Activated naive CD4-positive, alpha-beta T cell treated with Interleukin-2 at 50 U/mL for 16 hours (primary cell): ENCODE results near the gene RPLP1.
A peak's percentile ranks its signal among the peaks of the same experiment; 100 is the strongest.

Source experiments
- DNase-seq: peaks from one replicate; pipeline ENCODE4 v3.0.0-alpha.2; 2020

The RPLP1 gene

GRCh38 chr15:69452692-69453521, at the start of gene RPLP1:
RPLP1 (plus strand) TSS chr15:69452818; CDS start chr15:69452949, 131 bp downstream.
- peak; percentile 95 for DNase-seq

DNA sequence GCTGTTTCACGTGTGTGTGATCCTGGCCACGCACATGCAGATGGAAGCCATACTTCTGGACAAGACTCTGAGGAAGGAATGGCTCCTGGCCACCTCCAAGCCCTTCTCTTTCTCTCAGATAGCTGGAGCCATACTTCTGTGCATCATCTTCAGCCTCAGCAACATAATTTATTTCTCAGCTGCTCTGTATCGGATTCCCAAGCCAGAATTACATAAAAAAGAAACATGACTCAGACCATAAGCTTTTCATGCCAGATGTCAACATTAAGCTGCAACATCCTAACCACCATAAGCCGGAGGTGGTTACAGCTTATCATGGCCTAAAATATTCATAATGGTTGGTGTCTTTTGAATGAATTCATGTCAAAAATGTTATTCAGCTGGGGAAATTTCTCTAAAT, 49.0 kb upstream of the RPLP1 start:
- no peak for DNase-seq

GRCh38 chr15:69405110-69405509, 47.5 kb upstream of the RPLP1 start:
- DNase-seq = no peak

GRCh38 chr15:69407719-69408400, 44.8 kb upstream of the RPLP1 start:
- no peak for DNase-seq

DNA sequence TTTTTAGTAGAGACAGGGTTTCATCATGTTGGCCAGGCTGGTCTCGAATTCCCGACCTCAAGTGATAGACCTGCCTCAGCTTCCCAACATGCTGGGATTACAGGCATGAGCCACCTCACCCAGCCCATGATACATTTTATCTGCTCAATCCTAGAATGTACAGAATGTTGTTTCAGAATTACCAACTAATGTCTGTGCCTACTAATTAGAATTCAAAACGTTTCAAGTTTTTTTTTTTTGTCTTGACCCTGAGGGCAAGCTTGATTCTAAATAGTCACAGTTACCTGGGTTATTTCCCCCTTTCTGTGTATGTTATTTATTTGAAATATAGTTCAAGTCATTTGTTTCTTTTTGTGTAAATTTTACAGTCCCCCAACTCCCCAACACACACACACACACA, 43.8 kb upstream of the RPLP1 start:
- DNase-seq = no peak

DNA sequence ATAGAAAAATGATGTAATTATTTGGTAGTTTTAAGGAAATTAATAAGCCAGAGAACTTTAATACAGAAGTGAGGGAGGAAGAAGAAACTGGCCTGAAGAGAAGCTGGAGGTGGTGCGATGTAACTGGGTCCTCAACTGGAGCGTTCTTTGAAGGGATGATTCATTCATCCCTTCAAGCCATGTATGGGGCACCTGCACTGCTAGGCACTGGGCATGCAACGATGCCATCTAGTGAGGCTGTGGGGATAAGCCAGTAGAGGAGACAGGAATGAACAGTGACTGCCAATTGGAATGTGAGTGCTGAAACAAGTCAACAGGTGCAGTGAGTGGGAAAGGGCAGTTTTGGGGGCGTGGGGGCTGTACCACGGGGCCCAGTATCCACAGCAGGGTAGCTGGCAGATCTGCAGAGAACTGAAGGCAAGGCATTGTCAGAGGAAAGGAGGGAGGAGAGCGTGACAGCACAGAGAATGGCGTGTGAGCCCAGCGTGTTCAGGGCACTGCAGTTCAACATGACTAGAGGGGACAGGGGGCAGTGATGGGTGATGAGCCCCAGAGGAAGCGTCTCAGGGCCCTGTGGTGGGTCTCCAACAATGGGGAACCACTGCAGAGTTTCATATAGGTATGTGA, 42.3 kb upstream of the RPLP1 start:
- DNase-seq = no peak

DNA sequence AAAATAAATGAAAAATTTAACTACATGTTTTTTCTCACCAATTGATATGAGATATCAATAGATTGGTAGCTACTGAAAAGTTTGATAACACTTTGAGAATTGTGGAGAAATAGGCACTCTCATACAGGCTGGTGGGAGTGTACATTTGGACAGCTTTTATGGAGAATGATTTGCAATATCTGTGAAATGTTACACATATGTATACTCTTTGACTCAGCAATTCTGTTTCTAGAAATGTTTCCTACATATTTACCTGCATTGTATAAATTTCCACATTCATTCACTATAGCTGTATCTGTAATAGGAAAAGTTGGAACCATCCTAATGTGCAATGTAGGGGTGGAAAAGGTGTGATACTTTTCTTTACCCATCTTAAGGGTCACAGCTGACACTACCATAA, 40.3 kb upstream of the RPLP1 start:
- DNase-seq = no peak

DNA sequence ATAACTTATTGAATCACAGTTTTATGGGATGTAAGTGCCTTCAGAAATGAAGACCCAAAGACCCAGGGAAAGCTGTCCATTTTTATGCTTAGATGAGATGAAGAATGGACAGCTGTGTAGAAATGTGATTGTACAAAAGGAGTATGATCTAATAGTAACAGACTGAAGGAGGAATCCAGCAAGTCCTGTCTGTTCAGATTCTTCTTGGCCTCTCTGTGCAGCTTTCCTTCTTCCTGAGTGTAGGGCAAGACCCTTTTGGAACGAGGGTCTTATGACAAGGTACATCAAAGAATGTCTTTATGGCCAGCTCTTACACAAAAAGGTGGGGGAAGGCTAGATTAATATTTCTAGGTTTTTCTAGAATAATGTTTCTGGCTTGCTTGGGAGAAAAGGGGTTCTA, 39.9 kb upstream of the RPLP1 start:
- DNase-seq = no peak

GRCh38 chr15:69413822-69414700, 38.6 kb upstream of the RPLP1 start, which contains the start of gene KIF23:
KIF23 (plus strand) TSS chr15:69414349; CDS start chr15:69414466, 117 bp downstream.
- peak; percentile 95 for DNase-seq

- DNase-seq = no peak
These were observed 37.9 kb upstream of the RPLP1 start for GRCh38 chr15:69414701-69415167.

- no peak for DNase-seq
These were observed 37.2 kb upstream of the RPLP1 start for GRCh38 chr15:69415381-69415780.

DNA sequence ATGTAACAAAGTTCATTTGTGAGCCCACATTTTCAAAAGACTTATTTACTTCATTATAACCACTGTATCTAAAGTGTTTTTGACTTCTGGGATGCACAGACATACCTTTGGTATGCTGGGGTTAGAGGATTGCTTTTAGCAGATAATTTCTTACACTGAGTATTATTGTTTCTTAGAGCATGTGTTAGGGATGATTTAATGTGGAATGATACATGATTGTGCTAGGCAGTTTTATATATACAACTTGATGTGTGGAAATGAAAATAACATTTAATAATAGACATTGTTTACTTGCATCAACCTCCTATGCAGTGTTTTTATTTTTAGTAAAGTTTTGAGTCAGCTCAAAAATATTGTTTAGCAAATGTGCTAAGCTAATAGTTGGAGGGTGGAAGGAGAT, 35.0 kb upstream of the RPLP1 start:
- DNase-seq = no peak

DNA sequence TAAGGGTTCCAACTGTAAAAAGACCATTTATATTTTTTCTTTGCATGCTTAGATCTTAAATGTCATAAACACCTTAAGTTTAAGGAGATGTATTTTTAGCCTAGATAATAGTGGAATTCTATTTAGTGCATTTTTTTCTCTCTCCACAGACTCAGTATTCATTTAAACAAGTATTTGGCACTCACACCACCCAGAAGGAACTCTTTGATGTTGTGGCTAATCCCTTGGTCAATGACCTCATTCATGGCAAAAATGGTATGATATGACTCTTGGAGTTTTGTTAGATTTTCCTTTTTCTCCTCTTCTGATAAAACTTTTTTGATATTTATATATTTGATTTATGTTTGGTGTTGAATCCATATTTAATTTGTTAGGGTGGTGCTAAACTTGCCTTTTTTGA, 31.1 kb upstream of the RPLP1 start:
- DNase-seq = no peak

DNA sequence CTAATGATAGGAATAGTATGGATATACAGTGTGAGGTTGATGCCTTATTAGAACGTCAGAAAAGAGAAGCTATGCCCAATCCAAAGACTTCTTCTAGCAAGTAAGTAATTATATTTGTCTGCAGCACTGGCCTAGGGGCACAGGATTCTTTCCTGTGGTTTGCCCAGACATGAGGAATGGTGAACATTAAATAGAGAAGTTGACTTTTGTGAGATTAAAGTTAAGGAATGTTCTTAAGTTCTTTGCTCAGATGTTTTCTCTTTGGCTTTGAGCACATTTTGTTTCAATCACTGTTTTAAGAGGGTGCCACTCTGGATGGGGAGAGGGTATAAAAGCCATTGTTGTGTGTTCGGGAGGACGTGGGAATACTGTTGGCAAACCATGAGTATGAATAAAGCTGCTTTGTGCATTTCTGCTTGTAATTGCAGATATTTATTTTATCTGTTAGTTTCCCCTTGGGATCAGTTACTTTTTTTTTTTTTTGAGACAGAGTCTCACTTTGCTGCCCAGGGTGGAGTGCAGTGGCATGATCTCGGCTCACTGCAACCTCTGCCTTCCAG, 30.2 kb upstream of the RPLP1 start:
- DNase-seq = no peak

GRCh38 chr15:69424001-69424400, 28.6 kb upstream of the RPLP1 start:
- DNase-seq = no peak

DNA sequence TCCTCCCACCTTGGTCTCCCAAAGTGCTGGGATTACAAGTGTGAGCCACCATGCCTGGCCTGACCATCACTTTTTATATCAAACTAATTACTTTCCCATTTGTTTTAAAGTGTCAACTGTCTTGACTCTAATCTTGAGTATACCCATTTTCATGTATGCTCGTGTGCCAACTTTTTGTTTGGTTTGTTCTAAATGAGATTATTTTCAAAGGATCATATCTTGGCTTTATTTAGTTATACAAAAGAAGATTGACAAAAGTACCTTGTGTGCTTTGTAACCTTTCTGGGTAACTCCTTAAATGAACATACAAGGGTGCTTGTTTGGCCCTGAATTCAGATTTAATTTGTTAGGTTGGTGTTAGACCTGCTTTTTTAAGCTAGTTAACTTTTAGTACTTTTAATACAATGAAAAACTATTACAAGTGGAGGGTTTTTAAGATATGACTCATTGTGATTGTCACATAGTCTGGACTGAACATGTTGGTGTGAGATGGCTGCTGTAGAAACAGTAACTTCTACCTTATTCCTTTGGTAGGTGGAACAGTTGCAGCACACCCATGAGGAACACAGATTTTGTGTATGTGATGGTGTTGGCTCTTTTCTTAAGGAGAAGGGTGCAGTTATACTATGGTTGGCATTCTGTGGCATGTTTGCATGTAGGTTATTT, 27.7 kb upstream of the RPLP1 start:
- no peak for DNase-seq

DNA sequence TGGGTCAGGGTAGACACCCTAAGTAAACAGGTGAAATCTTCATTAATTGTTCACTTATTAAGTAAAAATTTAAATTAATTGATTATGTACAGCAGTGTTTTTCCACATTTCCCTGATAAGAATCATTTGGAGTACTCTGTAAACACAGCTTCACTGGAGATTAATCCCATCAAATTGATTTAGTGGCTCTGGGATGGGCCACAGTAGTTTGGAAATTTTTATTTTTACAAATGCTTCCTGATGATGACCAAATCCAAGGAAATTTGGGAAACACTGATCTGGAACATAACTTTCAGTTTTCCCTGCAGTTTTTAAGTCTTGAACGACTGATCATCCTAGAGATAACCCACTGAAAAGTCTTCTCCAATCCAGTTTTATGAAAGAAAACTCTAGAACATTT, 18.8 kb upstream of the RPLP1 start:
- no peak for DNase-seq

- no peak for DNase-seq
These were observed 18.4 kb upstream of the RPLP1 start for GRCh38 chr15:69434238-69434637.

DNA sequence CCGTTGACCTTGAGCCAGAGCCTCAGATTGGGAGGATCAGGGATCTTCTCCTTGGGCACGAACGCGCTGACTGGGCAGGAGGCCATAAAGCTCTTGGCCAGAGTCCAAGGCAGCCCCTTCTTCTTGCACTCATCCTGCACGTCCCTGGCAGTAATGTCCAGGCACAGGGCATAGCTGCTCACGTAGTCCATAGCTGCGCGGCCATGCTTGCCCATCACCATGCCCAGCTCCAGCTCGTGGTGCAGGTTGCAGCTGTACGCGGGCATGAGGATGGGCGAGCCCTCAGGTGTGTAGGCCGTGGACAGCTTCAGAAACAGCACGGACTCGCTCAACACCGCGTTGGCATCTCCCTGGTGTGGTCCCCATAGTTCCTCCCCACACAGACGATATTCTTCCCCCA, 17.9 kb upstream of the RPLP1 start:
- DNase-seq = no peak

DNA sequence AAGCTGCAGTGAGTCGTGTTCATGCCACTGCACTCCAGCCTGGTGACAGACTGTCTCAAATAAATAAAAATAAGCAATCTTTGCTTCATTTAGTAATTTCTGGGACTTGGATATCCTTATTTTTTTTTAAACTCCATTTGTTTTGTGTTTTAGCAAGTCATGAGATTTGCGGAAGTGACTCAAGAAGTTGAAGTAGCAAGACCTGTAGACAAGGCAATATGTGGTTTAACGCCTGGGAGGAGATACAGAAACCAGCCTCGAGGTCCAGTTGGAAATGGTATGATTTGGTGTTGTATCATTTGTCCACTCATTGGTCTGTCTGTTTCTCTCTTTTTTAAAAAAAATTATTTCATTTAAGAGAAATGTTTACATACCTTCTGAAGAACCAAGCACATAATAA, 16.6 kb upstream of the RPLP1 start:
- no peak for DNase-seq

GRCh38 chr15:69436951-69437350, 15.7 kb upstream of the RPLP1 start:
- no peak for DNase-seq

DNA sequence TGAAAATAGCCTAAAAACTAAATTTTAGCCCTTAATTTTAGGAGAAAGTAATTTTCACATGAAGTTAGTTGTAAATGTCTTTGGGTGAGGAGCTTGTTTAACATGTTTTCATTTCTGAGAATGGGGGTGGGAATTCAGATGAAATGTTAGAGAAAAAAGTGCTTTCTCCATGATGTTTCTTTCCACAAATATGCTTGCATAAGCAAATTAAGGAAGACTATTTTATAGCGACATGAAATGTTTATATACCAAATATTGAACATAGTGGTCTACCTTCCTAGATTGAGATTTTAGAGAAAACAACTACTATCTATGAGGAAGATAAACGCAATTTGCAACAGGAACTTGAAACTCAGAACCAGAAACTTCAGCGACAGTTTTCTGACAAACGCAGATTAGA, 13.0 kb upstream of the RPLP1 start:
- DNase-seq = no peak
